ENCODE results near the gene RNF187.
"Not testable (repeated sequence)": the region's sequence is repeated elsewhere in the genome, so short reads cannot be mapped to it uniquely, and the experiment has no call there.

The RNF187 gene

GRCh38 chr1:228460821-228461220 lies 26.4 kb upstream of the RNF187 start:
- TF ChIP-seq CTCF (IDR thresholded peaks at IDR 0.05; ENCODE audit: extremely low read depth, missing control alignments) = no peak
- DNase-seq (ENCODE audit: low spot score) = no peak

GRCh38 chr1:228462560-228462959 lies 24.6 kb upstream of the RNF187 start:
- no peak for TF ChIP-seq CTCF (IDR thresholded peaks at IDR 0.05; ENCODE audit: extremely low read depth, missing control alignments)
- DNase-seq (ENCODE audit: low spot score) = no peak

- TF ChIP-seq CTCF (IDR thresholded peaks at IDR 0.05; ENCODE audit: extremely low read depth, missing control alignments) = no peak
- no peak for DNase-seq (ENCODE audit: low spot score)
Observed at GRCh38 chr1:228463009-228463558, 24.1 kb upstream of the RNF187 start.

GRCh38 chr1:228463559-228464455 lies 23.4 kb upstream of the RNF187 start:
- DNase-seq (ENCODE audit: low spot score) = peak; percentile 52
- no peak for TF ChIP-seq CTCF (IDR thresholded peaks at IDR 0.05; ENCODE audit: extremely low read depth, missing control alignments)

- peak; percentile 74 for DNase-seq (ENCODE audit: low spot score)
- no peak for TF ChIP-seq CTCF (IDR thresholded peaks at IDR 0.05; ENCODE audit: extremely low read depth, missing control alignments)
Observed at GRCh38 chr1:228464487-228464983, 22.6 kb upstream of the RNF187 start.

GRCh38 chr1:228465141-228465540 lies 22.0 kb upstream of the RNF187 start:
- no peak for TF ChIP-seq CTCF (IDR thresholded peaks at IDR 0.05; ENCODE audit: extremely low read depth, missing control alignments)
- no peak for DNase-seq (ENCODE audit: low spot score)

- no peak for DNase-seq (ENCODE audit: low spot score)
- TF ChIP-seq CTCF (IDR thresholded peaks at IDR 0.05; ENCODE audit: extremely low read depth, missing control alignments) = no peak
Observed at GRCh38 chr1:228465571-228466146, 21.5 kb upstream of the RNF187 start.

GRCh38 chr1:228468188-228468587 lies 19.0 kb upstream of the RNF187 start:
- not testable (repeated sequence) for DNase-seq (ENCODE audit: low spot score)

Data from GM20000 (cell line).